A673 (cell line): ENCODE results near the gene NFASC.

Experiments used
- EZH2 ChIP-seq: fragments of 200-600 bp; sonication (generic); IDR thresholded peaks from 2 replicates; pipeline ENCODE4 v1.6.1; 2017; ENCODE audit warnings: borderline replicate concordance, low read depth, mild to moderate bottlenecking, mixed read lengths, antibody characterized with exemption, low read length; ENCODE audit not compliant: poor library complexity, severe bottlenecking
- TF ChIP-seq, protein P1 (sequence below): fragments of 300-800, 200-600 bp; sonication (generic); conservative IDR thresholded peaks from 2 replicates; pipeline ENCODE4 v1.5.1; 2017; ENCODE audit warnings: low read depth, mild to moderate bottlenecking, antibody characterized with exemption, low read length, moderate library complexity, mixed read lengths

DNA sequence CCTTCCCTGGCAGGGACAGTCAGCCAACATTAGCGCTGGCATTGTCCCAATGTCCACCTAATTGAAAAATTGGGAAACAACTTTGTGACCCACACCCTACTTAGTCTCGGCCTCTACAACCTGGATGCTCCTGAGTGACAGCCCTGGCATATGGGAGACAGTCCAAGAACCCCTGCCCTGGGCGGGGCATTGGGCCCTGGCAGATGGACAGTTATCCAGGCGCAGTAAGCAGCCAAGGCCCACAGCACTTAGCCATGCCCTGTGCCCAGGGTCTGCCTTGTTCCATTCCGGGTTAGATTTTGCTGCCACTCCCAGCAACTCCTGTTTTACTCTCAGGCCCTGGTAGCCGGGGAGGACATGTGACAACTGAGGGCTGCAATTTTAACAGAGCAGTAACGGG, 50.3 kb downstream of the NFASC start:
- TF ChIP-seq, protein P1, sequence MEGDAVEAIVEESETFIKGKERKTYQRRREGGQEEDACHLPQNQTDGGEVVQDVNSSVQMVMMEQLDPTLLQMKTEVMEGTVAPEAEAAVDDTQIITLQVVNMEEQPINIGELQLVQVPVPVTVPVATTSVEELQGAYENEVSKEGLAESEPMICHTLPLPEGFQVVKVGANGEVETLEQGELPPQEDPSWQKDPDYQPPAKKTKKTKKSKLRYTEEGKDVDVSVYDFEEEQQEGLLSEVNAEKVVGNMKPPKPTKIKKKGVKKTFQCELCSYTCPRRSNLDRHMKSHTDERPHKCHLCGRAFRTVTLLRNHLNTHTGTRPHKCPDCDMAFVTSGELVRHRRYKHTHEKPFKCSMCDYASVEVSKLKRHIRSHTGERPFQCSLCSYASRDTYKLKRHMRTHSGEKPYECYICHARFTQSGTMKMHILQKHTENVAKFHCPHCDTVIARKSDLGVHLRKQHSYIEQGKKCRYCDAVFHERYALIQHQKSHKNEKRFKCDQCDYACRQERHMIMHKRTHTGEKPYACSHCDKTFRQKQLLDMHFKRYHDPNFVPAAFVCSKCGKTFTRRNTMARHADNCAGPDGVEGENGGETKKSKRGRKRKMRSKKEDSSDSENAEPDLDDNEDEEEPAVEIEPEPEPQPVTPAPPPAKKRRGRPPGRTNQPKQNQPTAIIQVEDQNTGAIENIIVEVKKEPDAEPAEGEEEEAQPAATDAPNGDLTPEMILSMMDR: no peak
- TF ChIP-seq EZH2: no peak
